Measurements from ENCODE around the gene DNAH14. TPM values are rescaled to one million over a fixed set of nuclear protein-coding genes. Genes with fewer than 3 reads are reported as not detected.

DNAH14 gene
- total RNA-seq, 2 donors from 2014 or later, result 2.6 TPM; not detected in 1

- Histone ChIP-seq H3K36me3 (peaks cover 55% of the 10 kb centered on the region), H3K27me3 (replicated peaks; ENCODE audit: insufficient read depth) (no peaks in the 10 kb centered on the region), H3K27ac (no peak overlapping the region), H3K4me3 (no peak overlapping the region), H3K9me3 (no peaks in the 10 kb centered on the region), H3K4me1 (ENCODE audit: control insufficient read depth in 1 of 2, low read depth in 2 of 2) (no peaks in the 10 kb centered on the region)
- ATAC-seq (ENCODE audit: insufficient number of reproducible peaks, low FRiP score, low read depth) (no peak), DNase-seq (ENCODE audit: low spot score) (no peak)
- TF ChIP-seq, protein P1, sequence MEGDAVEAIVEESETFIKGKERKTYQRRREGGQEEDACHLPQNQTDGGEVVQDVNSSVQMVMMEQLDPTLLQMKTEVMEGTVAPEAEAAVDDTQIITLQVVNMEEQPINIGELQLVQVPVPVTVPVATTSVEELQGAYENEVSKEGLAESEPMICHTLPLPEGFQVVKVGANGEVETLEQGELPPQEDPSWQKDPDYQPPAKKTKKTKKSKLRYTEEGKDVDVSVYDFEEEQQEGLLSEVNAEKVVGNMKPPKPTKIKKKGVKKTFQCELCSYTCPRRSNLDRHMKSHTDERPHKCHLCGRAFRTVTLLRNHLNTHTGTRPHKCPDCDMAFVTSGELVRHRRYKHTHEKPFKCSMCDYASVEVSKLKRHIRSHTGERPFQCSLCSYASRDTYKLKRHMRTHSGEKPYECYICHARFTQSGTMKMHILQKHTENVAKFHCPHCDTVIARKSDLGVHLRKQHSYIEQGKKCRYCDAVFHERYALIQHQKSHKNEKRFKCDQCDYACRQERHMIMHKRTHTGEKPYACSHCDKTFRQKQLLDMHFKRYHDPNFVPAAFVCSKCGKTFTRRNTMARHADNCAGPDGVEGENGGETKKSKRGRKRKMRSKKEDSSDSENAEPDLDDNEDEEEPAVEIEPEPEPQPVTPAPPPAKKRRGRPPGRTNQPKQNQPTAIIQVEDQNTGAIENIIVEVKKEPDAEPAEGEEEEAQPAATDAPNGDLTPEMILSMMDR (IDR thresholded peaks at IDR 0.05), result no peak
These were observed 485.8 kb downstream of the DNAH14 start for GRCh38 chr1:225415307-225415706.

- Histone ChIP-seq H3K27ac (no peak overlapping the region), H3K4me3 (no peak overlapping the region), H3K4me1 (ENCODE audit: control insufficient read depth in 1 of 2, low read depth in 2 of 2) (no peaks in the 10 kb centered on the region), H3K27me3 (replicated peaks; ENCODE audit: insufficient read depth) (no peaks in the 10 kb centered on the region), H3K36me3 (peaks cover 48% of the 10 kb centered on the region), H3K9me3 (no peaks in the 10 kb centered on the region)
- DNase-seq (ENCODE audit: low spot score) (no peak), ATAC-seq (ENCODE audit: insufficient number of reproducible peaks, low FRiP score, low read depth) (no peak)
- TF ChIP-seq, protein P1 (IDR thresholded peaks at IDR 0.05), result no peak
These were observed 486.7 kb downstream of the DNAH14 start for GRCh38 chr1:225415967-225416745.

DNA sequence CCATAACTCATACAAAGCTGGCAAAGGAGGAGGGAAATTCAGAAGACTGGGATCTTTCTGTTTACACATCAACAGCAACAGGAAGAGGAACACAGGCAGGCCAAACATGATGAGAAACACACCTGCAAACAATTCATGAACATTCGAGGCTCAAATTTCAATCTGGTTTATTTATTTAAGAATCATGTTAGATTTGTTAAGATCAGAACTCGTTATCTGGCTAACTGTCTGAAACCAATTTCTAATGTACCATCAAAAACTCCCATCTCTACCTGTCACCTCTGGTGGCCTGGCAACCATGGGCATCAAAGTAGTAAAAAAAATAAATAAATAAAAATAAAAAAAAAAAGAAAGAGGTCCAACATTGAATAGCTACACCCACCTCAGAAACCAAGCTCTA lies 488.6 kb downstream of the DNAH14 start:
- no peaks in the 10 kb centered on the region for H3K4me1 ChIP-seq (ENCODE audit: control insufficient read depth in 1 of 2, low read depth in 2 of 2)
- H3K27ac ChIP-seq, result no peak overlapping the region
- DNase-seq (ENCODE audit: low spot score) (no peak), ATAC-seq (ENCODE audit: insufficient number of reproducible peaks, low FRiP score, low read depth) (no peak)
- no peak overlapping the region for H3K4me3 ChIP-seq
- H3K9me3 ChIP-seq, result no peaks in the 10 kb centered on the region
- peaks cover 41% of the 10 kb centered on the region for H3K36me3 ChIP-seq
- TF ChIP-seq, protein P1 (IDR thresholded peaks at IDR 0.05), result no peak
- H3K27me3 ChIP-seq (replicated peaks; ENCODE audit: insufficient read depth), result no peaks in the 10 kb centered on the region

DNA sequence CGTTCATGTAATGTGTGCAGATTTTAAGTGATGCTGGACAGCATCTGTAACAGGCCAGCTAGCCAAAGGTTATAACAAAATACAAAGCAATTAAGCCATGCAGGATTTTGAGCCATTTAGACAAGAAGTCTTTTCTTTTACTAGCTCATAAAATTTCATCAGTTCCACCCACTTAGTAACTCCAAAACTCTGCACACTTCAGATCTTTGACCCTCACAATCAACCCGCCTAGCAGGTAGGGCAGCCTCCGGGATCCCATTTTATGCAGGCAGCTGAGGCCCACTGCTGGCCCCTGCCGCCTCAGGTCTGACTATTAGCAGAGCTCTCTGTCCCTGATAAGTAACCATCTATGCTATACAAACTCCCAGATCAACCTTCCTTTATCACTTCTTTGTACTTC lies 489.1 kb downstream of the DNAH14 start:
- Histone ChIP-seq H3K4me1 (ENCODE audit: control insufficient read depth in 1 of 2, low read depth in 2 of 2) (no peaks in the 10 kb centered on the region), H3K27me3 (replicated peaks; ENCODE audit: insufficient read depth) (no peaks in the 10 kb centered on the region), H3K27ac (no peak overlapping the region), H3K36me3 (peaks cover 40% of the 10 kb centered on the region), H3K4me3 (no peak overlapping the region), H3K9me3 (no peaks in the 10 kb centered on the region)
- TF ChIP-seq, protein P1 (IDR thresholded peaks at IDR 0.05), result no peak
- ATAC-seq (ENCODE audit: insufficient number of reproducible peaks, low FRiP score, low read depth) (no peak), DNase-seq (ENCODE audit: low spot score) (no peak)

DNA sequence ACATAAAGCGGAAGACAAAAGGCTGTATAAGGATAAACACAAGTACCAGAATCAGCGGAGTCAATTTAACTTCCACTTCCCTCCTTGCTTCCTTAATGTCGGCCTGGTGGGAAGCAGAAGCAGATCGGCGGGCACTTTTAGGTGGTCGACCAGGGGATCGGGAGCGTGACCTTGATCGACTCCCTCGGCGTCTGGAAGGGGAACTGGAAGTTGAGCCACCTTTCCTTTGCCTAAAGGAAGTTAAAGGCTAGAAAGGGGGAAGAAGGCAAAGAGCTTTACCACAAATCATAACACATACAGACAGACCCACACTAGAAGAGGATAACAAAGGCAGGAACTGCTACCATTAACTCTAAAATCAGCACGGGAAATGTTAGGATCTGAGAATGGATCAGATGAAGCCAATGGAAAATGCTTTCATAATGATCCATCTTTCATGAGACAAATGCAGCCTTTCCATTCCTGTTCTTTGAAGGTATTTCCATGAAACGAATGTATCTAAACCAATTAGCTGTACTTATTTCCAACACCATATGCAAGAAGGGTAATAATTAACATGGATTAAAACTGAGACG lies 492.6 kb downstream of the DNAH14 start:
- Histone ChIP-seq H3K36me3 (peaks cover 15% of the 10 kb centered on the region), H3K4me1 (ENCODE audit: control insufficient read depth in 1 of 2, low read depth in 2 of 2) (peaks cover 13 to 27% of the 10 kb centered on the region in 2 donors), H3K9me3 (no peaks in the 10 kb centered on the region), H3K27me3 (replicated peaks; ENCODE audit: insufficient read depth) (no peaks in the 10 kb centered on the region), H3K4me3 (no peak overlapping the region), H3K27ac (no peak overlapping the region)
- ATAC-seq (ENCODE audit: insufficient number of reproducible peaks, low FRiP score, low read depth), result no peak
- DNase-seq (ENCODE audit: low spot score), result no peak
- TF ChIP-seq, protein P1 (IDR thresholded peaks at IDR 0.05), result no peak

All from thoracic aorta (tissue), 2 donors.